HG03342 (cell line): ENCODE data around the gene SENP3.
A peak's percentile ranks its signal among the peaks of the same experiment; 100 is the strongest.

Experiments used
- ATAC-seq: cut with Tn5 transposase; IDR thresholded peaks from one replicate; pipeline ENCODE4 v1.9.1; 2021; ENCODE audit warnings: mild to moderate bottlenecking, moderate library complexity; ENCODE audit not compliant: unreplicated experiment

Gene SENP3

GRCh38 chr17:7555320-7555948 lies 6.3 kb upstream of the SENP3 start:
- ATAC-seq, result no peak

GRCh38 chr17:7556627-7557026 lies 5.1 kb upstream of the SENP3 start:
- no peak for ATAC-seq

- ATAC-seq, result no peak
These were observed 4.5 kb upstream of the SENP3 start for GRCh38 chr17:7557147-7557764.

GRCh38 chr17:7557775-7558543 lies 3.8 kb upstream of the SENP3 start:
- no peak for ATAC-seq

- ATAC-seq, result no peak
These were observed 3.0 kb upstream of the SENP3 start, which contains the start of gene TNFSF13 for GRCh38 chr17:7558544-7559319. TNFSF13 (plus strand) TSS chr17:7558750; CDS start chr17:7559040, 290 bp downstream.

GRCh38 chr17:7559320-7560171 lies 2.2 kb upstream of the SENP3 start:
- ATAC-seq, result no peak

GRCh38 chr17:7560172-7561027 lies 1.3 kb upstream of the SENP3 start:
- ATAC-seq, result no peak

- ATAC-seq, result peak; percentile 44
These were observed 617 bp upstream of the SENP3 start for GRCh38 chr17:7561028-7561575.

GRCh38 chr17:7562208-7562605 lies 488 bp downstream of the SENP3 start:
- no peak for ATAC-seq

GRCh38 chr17:7563115-7563869 lies 1.6 kb downstream of the SENP3 start:
- no peak for ATAC-seq

- no peak for ATAC-seq
These were observed 7.9 kb downstream of the SENP3 start for GRCh38 chr17:7569571-7569970.

- ATAC-seq, result no peak
These were observed 8.6 kb downstream of the SENP3 start for GRCh38 chr17:7570351-7570750.

GRCh38 chr17:7572338-7572587 lies 10.5 kb downstream of the SENP3 start:
- ATAC-seq, result peak; percentile 84

GRCh38 chr17:7572588-7573323 lies 11.0 kb downstream of the SENP3 start:
- peak; percentile 8 for ATAC-seq

GRCh38 chr17:7573324-7574080 lies 11.8 kb downstream of the SENP3 start:
- ATAC-seq, result no peak

- ATAC-seq, result no peak
These were observed 12.6 kb downstream of the SENP3 start for GRCh38 chr17:7574176-7574953.
